ENCODE results near the gene MRI1. TPM values are rescaled to one million over a fixed set of nuclear protein-coding genes. Genes with fewer than 3 reads are reported as not detected.
A peak's percentile ranks its signal among the peaks of the same experiment; 100 is the strongest.

MRI1 gene
- total and polyA plus RNA-seq, 2 donors (not counting 3 experiments of a cell fraction or from before 2014, with no cell fraction given): 56.2 to 63.2 TPM

DNA sequence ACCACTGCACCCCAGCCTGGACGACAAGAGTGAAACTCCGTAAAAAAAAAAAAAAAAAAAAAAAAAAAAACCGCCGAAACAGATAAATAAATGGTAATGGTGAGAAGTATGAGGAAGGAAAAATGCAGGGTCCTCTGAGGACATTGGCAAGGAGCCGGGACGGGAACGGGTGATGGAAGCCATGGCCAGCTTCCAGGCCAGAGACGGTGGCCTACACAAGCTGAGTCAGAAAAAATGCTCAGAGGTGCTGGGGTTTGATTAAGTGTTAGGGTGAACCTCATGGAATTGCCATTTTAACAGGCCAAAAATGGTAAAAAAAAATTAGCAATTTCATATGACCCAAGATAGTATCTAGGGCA, 30.1 kb downstream of the MRI1 start:
- dilution Hi-C loops (cut with MboI; ENCODE audit: extremely low pct_ligation_motif_present, low sequenced_read_pairs): no loop called here
- ChIA-PET POLR2A (interaction anchor here (0.7 to 2.3 kb wide), 3 partner anchors 13 to 62 kb away, joined by 5 to 9 read pairs (median 7); partner anchors contain the start of gene C19orf53), CTCF (interaction anchor here (1.4 to 5.7 kb wide), 4 partner anchors 10 to 68 kb away, joined by 5 to 48 read pairs (median 20); partner anchors contain the start of gene MRI1)
- Histone ChIP-seq H4K20me1 (replicated peaks; ENCODE audit: control insufficient read depth, extremely low read depth, insufficient read depth, low read length) (no peaks in the 10 kb centered on the region), H3K27ac (ENCODE audit: insufficient read depth, low read depth, low read length) (peak overlapping the region; percentile 95), H3K9me1 (replicated peaks; ENCODE audit: control insufficient read depth, extremely low read depth, insufficient read depth, low read length) (no peaks in the 10 kb centered on the region), H3K4me1 (ENCODE audit: control insufficient read depth, extremely low read depth, insufficient read depth, low read length) (peaks cover 20% of the 10 kb centered on the region), H3K4me2 (ENCODE audit: insufficient read depth, low read length) (peak overlapping the region; percentile 96), H3K4me3 (replicated peaks in 1 of 3; ENCODE audit: insufficient read depth in 1 of 3, low read depth in 1 of 3, low read length in 3 of 3) (peak overlapping the region; percentile 72 to 84 (median 78)), H3K79me2 (ENCODE audit: control insufficient read depth, insufficient read depth, low read length) (peaks cover 10% of the 10 kb centered on the region), H3K36me3 (ENCODE audit: control insufficient read depth in 2 of 2, extremely low read depth in 1 of 2, insufficient read depth in 2 of 2, low read length in 2 of 2) (no peaks in the 10 kb centered on the region), H3K9ac (replicated peaks; ENCODE audit: extremely low read depth, insufficient read depth, low read length) (peak overlapping the region; percentile 94), H3K9me3 (replicated peaks; ENCODE audit: control insufficient read depth, insufficient read depth, low read length) (no peaks in the 10 kb centered on the region), H2AFZ (ENCODE audit: low read depth, low read length) (no peak overlapping the region), H3K27me3 (ENCODE audit: control insufficient read depth in 2 of 2, insufficient read depth in 2 of 2, low read length in 2 of 2) (no peaks in the 10 kb centered on the region)
- no peak for FAIRE-seq
- DNase-seq (ENCODE audit: low read depth, low spot score): peak; percentile 80
- TF ChIP-seq GATA2 (IDR thresholded peaks at IDR 0.05; ENCODE audit: insufficient read depth, insufficient read length, low read depth, low read length): no peak
- no peak for TF ChIP-seq FOS (IDR thresholded peaks at IDR 0.05; ENCODE audit: borderline replicate concordance, insufficient read depth, low read length)
- TF ChIP-seq, protein P1, sequence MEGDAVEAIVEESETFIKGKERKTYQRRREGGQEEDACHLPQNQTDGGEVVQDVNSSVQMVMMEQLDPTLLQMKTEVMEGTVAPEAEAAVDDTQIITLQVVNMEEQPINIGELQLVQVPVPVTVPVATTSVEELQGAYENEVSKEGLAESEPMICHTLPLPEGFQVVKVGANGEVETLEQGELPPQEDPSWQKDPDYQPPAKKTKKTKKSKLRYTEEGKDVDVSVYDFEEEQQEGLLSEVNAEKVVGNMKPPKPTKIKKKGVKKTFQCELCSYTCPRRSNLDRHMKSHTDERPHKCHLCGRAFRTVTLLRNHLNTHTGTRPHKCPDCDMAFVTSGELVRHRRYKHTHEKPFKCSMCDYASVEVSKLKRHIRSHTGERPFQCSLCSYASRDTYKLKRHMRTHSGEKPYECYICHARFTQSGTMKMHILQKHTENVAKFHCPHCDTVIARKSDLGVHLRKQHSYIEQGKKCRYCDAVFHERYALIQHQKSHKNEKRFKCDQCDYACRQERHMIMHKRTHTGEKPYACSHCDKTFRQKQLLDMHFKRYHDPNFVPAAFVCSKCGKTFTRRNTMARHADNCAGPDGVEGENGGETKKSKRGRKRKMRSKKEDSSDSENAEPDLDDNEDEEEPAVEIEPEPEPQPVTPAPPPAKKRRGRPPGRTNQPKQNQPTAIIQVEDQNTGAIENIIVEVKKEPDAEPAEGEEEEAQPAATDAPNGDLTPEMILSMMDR (IDR thresholded peaks at IDR 0.05; ENCODE audit: extremely low read depth in 1 of 2, insufficient read depth in 1 of 2, low read depth in 1 of 2, low read length in 2 of 2): no peak
- no peak for TF ChIP-seq POLR2A (IDR thresholded peaks at IDR 0.05; ENCODE audit: low read depth, low read length)
- intact Hi-C loops (cut with micrococcal nuclease): loop anchor here (2.0 kb wide), 1 partner anchor 38 kb away; no protein-coding TSS in a partner anchor
- no TSS peak for BruUV-seq (replicated peaks)

Measured in endothelial cell of umbilical vein (primary cell).